Trophoblast cell (in vitro differentiated cells and primary cell): Measurements from ENCODE around the gene MINDY1.

ENCODE experiments used
- DNase-seq, 2 donors: peaks; one replicate each; pipeline ENCODE4 v3.0.0-alpha.2; 2016
- H2AFZ ChIP-seq: 2 replicates; pipeline ENCODE4 v1.6.1; 2013; ENCODE audit warnings: low read length, moderate library complexity, mild to moderate bottlenecking; ENCODE audit not compliant: insufficient read depth, poor library complexity
- H2AK5ac ChIP-seq: 2 replicates; pipeline ENCODE4 v1.6.1; 2013; ENCODE audit warnings: mild to moderate bottlenecking, low read length
- H2BK120ac ChIP-seq: 2 replicates; pipeline ENCODE4 v1.6.1; 2013; ENCODE audit warnings: low read length, mild to moderate bottlenecking, moderate library complexity; ENCODE audit not compliant: insufficient read depth, poor library complexity
- H2BK12ac ChIP-seq: 2 replicates; pipeline ENCODE4 v1.6.1; 2013; ENCODE audit warnings: mild to moderate bottlenecking, low read length, moderate library complexity
- H2BK5ac ChIP-seq: 2 replicates; pipeline ENCODE4 v1.6.1; 2013; ENCODE audit warnings: low read length, low read depth, moderate library complexity, mild to moderate bottlenecking; ENCODE audit not compliant: poor library complexity
- H3K14ac ChIP-seq: 2 replicates; pipeline ENCODE4 v1.6.1; 2013; ENCODE audit warnings: mild to moderate bottlenecking, low read length
- H3K18ac ChIP-seq: 2 replicates; pipeline ENCODE4 v1.6.1; 2013; ENCODE audit warnings: mild to moderate bottlenecking, low read length
- H3K23ac ChIP-seq: 2 replicates; pipeline ENCODE4 v1.6.1; 2013; ENCODE audit warnings: low read length
- H3K27ac ChIP-seq: 2 replicates; pipeline ENCODE4 v1.5.1; 2013; ENCODE audit warnings: low read depth, mild to moderate bottlenecking, inconsistent platforms, low read length, moderate library complexity
- H3K27me3 ChIP-seq: 2 replicates; pipeline ENCODE4 v1.6.1; 2013; ENCODE audit warnings: inconsistent platforms, mild to moderate bottlenecking, low read length, moderate library complexity; ENCODE audit not compliant: insufficient read depth
- H3K36me3 ChIP-seq, 2 experiments: 1 replicate in 1 of 2; 2 replicates in 1 of 2; pipeline ENCODE4 v1.6.1; 2013; ENCODE audit warnings: low read length in 2 of 2, mild to moderate bottlenecking in 2 of 2, moderate library complexity in 1 of 2; ENCODE audit not compliant: insufficient read depth in 2 of 2, control insufficient read depth in 1 of 2
- H3K4ac ChIP-seq: 2 replicates; pipeline ENCODE4 v1.6.1; 2013; ENCODE audit warnings: low read depth, mild to moderate bottlenecking, low read length, moderate library complexity
- H3K4me1 ChIP-seq, 2 experiments: 1 replicate in 1 of 2; 2 replicates in 1 of 2; pipeline ENCODE4 v1.6.1; 2013; ENCODE audit warnings: low read length in 2 of 2, mild to moderate bottlenecking in 2 of 2, moderate library complexity in 1 of 2; ENCODE audit not compliant: insufficient read depth in 2 of 2, control insufficient read depth in 1 of 2
- H3K4me2 ChIP-seq: 2 replicates; pipeline ENCODE4 v1.6.1; 2013; ENCODE audit warnings: inconsistent platforms, mild to moderate bottlenecking, low read length, moderate library complexity
- H3K4me3 ChIP-seq: 2 replicates; pipeline ENCODE4 v1.5.1; 2013; ENCODE audit warnings: mild to moderate bottlenecking, low read depth, low read length, inconsistent platforms
- H3K79me1 ChIP-seq: one replicate; pipeline ENCODE4 v1.6.1; 2013; ENCODE audit warnings: low read length
- H3K79me2 ChIP-seq: 2 replicates; pipeline ENCODE4 v1.6.1; 2013; ENCODE audit warnings: low read length, mild to moderate bottlenecking; ENCODE audit not compliant: control insufficient read depth, insufficient read depth, poor library complexity
- H3K9ac ChIP-seq: 2 replicates; pipeline ENCODE4 v1.6.1; 2013; ENCODE audit warnings: mild to moderate bottlenecking, low read length
- H3K9me3 ChIP-seq: 2 replicates; pipeline ENCODE4 v1.6.1; 2013; ENCODE audit warnings: low read depth, mild to moderate bottlenecking, control low read depth, inconsistent platforms, low read length; ENCODE audit not compliant: insufficient read depth
- H4K12ac ChIP-seq: 2 replicates; pipeline ENCODE4 v1.6.1; 2013; ENCODE audit warnings: low read depth, mild to moderate bottlenecking, low read length, moderate library complexity
- H4K8ac ChIP-seq: 2 replicates; pipeline ENCODE4 v1.6.1; 2013; ENCODE audit warnings: low read depth, mild to moderate bottlenecking, low read length, moderate library complexity
- H4K91ac ChIP-seq: one replicate; pipeline ENCODE4 v1.6.1; 2013; ENCODE audit warnings: low read depth, mild to moderate bottlenecking, low read length, moderate library complexity
- WGBS: extraction: QIAGEN DNeasy Blood & Tissue Kit; methylation state at CpG from one replicate; pipeline ENCODE4 v1.1.7; 2013; ENCODE audit warnings: missing lambda C conversion rate; ENCODE audit not compliant: insufficient read length, insufficient coverage; ENCODE audit errors: extremely low coverage; 5-methylcytosine and 5-hydroxymethylcytosine counted together

MINDY1 gene

GRCh38 chr1:151011154-151011850 lies 4.6 kb upstream of the MINDY1 start:
- no peak overlapping the region for H2AFZ ChIP-seq
- no peak overlapping the region for H2BK5ac ChIP-seq
- H3K9me3 ChIP-seq: no peaks in the 10 kb centered on the region
- WGBS: no CpG with 5 or more reads among the region's 4 CpGs
- no peak overlapping the region for H2AK5ac ChIP-seq
- no peak overlapping the region for H3K9ac ChIP-seq
- no peak overlapping the region for H3K4me2 ChIP-seq
- H3K14ac ChIP-seq: no peak overlapping the region
- H2BK12ac ChIP-seq: no peak overlapping the region
- H3K4me1 ChIP-seq: peaks cover 1 to 4% of the 10 kb centered on the region in 2 experiments
- no peak overlapping the region for H3K23ac ChIP-seq
- no peak overlapping the region for H4K12ac ChIP-seq
- H3K36me3 ChIP-seq: no peaks in the 10 kb centered on the region
- H3K79me1 ChIP-seq: peaks cover 5% of the 10 kb centered on the region
- peaks cover 4% of the 10 kb centered on the region for H3K79me2 ChIP-seq
- H3K27ac ChIP-seq: no peak overlapping the region
- H2BK120ac ChIP-seq: no peak overlapping the region
- no peaks in the 10 kb centered on the region for H3K27me3 ChIP-seq
- H4K8ac ChIP-seq: no peak overlapping the region
- no peak overlapping the region for H4K91ac ChIP-seq
- H3K4me3 ChIP-seq: no peak overlapping the region
- DNase-seq: no peak
- H3K4ac ChIP-seq: no peak overlapping the region
- H3K18ac ChIP-seq: no peak overlapping the region

- Histone ChIP-seq H3K14ac (no peak overlapping the region), H3K27me3 (no peaks in the 10 kb centered on the region), H3K4ac (no peak overlapping the region), H3K36me3 (no peaks in the 10 kb centered on the region), H4K12ac (no peak overlapping the region), H4K8ac (no peak overlapping the region), H3K9ac (no peak overlapping the region), H2BK120ac (no peak overlapping the region), H2BK5ac (no peak overlapping the region), H3K27ac (no peak overlapping the region), H2BK12ac (no peak overlapping the region), H3K4me1 (peaks cover 6 to 8% of the 10 kb centered on the region in 2 experiments), H3K18ac (no peak overlapping the region), H2AK5ac (no peak overlapping the region), H3K79me1 (peaks cover 5% of the 10 kb centered on the region), H3K79me2 (peaks cover 4% of the 10 kb centered on the region), H3K9me3 (no peaks in the 10 kb centered on the region), H2AFZ (no peak overlapping the region), H3K4me2 (no peak overlapping the region), H4K91ac (no peak overlapping the region), H3K23ac (no peak overlapping the region), H3K4me3 (no peak overlapping the region)
- no CpG with 5 or more reads among the region's 3 CpGs for WGBS
- no peak for DNase-seq
Measured at GRCh38 chr1:151010346-151010726, 3.6 kb upstream of the MINDY1 start.

GRCh38 chr1:151009674-151010345 lies 3.1 kb upstream of the MINDY1 start:
- peaks cover 4% of the 10 kb centered on the region for H3K79me2 ChIP-seq
- no peaks in the 10 kb centered on the region for H3K36me3 ChIP-seq
- no peak overlapping the region for H4K12ac ChIP-seq
- no peak overlapping the region for H4K8ac ChIP-seq
- no peak overlapping the region for H4K91ac ChIP-seq
- no peak overlapping the region for H3K4me3 ChIP-seq
- no peak overlapping the region for H3K14ac ChIP-seq
- H3K9me3 ChIP-seq: no peaks in the 10 kb centered on the region
- peaks cover 5% of the 10 kb centered on the region for H3K79me1 ChIP-seq
- no peaks in the 10 kb centered on the region for H3K27me3 ChIP-seq
- no peak overlapping the region for H3K4me2 ChIP-seq
- H3K23ac ChIP-seq: no peak overlapping the region
- no peak overlapping the region for H2BK12ac ChIP-seq
- DNase-seq: no peak
- H2BK120ac ChIP-seq: no peak overlapping the region
- no CpG with 5 or more reads among the region's 8 CpGs for WGBS
- H3K18ac ChIP-seq: no peak overlapping the region
- H3K27ac ChIP-seq: no peak overlapping the region
- H2AFZ ChIP-seq: no peak overlapping the region
- H2AK5ac ChIP-seq: no peak overlapping the region
- H3K4ac ChIP-seq: no peak overlapping the region
- H3K4me1 ChIP-seq: peaks cover 6 to 8% of the 10 kb centered on the region in 2 experiments
- no peak overlapping the region for H2BK5ac ChIP-seq
- no peak overlapping the region for H3K9ac ChIP-seq

- Histone ChIP-seq H3K9me3 (no peaks in the 10 kb centered on the region), H3K79me1 (peaks cover 5% of the 10 kb centered on the region), H3K4ac (no peak overlapping the region), H3K4me1 (peaks cover 6 to 8% of the 10 kb centered on the region in 2 experiments), H2BK12ac (no peak overlapping the region), H3K14ac (no peak overlapping the region), H3K9ac (no peak overlapping the region), H3K27me3 (no peaks in the 10 kb centered on the region), H4K12ac (no peak overlapping the region), H2AK5ac (no peak overlapping the region), H3K18ac (no peak overlapping the region), H4K8ac (peak overlapping the region; percentile 85), H3K36me3 (no peaks in the 10 kb centered on the region), H3K79me2 (peaks cover 4% of the 10 kb centered on the region), H3K4me2 (peak overlapping the region; percentile 88), H3K23ac (no peak overlapping the region), H4K91ac (no peak overlapping the region), H2BK120ac (no peak overlapping the region), H2BK5ac (no peak overlapping the region), H3K4me3 (no peak overlapping the region), H2AFZ (peak overlapping the region; percentile 38), H3K27ac (no peak overlapping the region)
- no peak for DNase-seq
- whole genome bisulfite sequencing: no CpG with 5 or more reads among the region's 3 CpGs
Measured at GRCh38 chr1:151009206-151009587, 2.5 kb upstream of the MINDY1 start.
